ENCODE measurements around the gene UBC. TPM values are rescaled to one million over a fixed set of nuclear protein-coding genes. Genes with fewer than 3 reads are reported as not detected.

Gene UBC
- total and polyA plus RNA-seq, 9 of the 15 experiments (the other 6 are each of a cell fraction or from before 2014, with no cell fraction given) = 533 to 1,153 (median 813) TPM

GRCh38 chr12:124919521-124920352 is 5.3 kb upstream of the UBC start (continued):
- TF ChIP-seq PRDM10 (IDR thresholded peaks at IDR 0.05; ENCODE audit: partially characterized antibody) = peak; percentile 48
- peak; percentile 93 for TF ChIP-seq FOSL1 (tag; conservative IDR thresholded peaks at IDR 0.05)
- peak; percentile 30 for TF ChIP-seq BRD9 (IDR thresholded peaks at IDR 0.05; ENCODE audit: low read depth, partially characterized antibody)
- no peak; the same call in 1 of the 2 replicates for TF ChIP-seq MAFG (tag; conservative IDR thresholded peaks at IDR 0.05)
- no peak for TF ChIP-seq MXI1 (IDR thresholded peaks at IDR 0.05; ENCODE audit: low read depth, low read length)
- TF ChIP-seq NR3C1 (CRISPR knock-in tag; IDR thresholded peaks at IDR 0.05) = no peak

Measured in K562 (cell line).